K562 (cell line): ENCODE results near the gene EYA2. TPM values are rescaled to one million over a fixed set of nuclear protein-coding genes. Genes with fewer than 3 reads are reported as not detected.
A peak's percentile ranks its signal among the peaks of the same experiment; 100 is the strongest.

Experiments
- ATAC-seq: fragments of 200-7000 bp; cut with Tn5 transposase; 3 replicates; pipeline ENCODE4 v1.9.1; 2020; ENCODE audit warnings: moderate library complexity
- BruUV-seq: library from RNA; stranded (reverse); fragments of 400-500 nt; replicated peaks from 2 replicates; lab custom pipeline; 2021; lab: Mats Ljungman, UMichigan
- CTCF ChIA-PET: fragments of 300-600 bp; formaldehyde crosslinking; extraction: SDS; loops from one replicate; lab custom pipeline; 2021; ENCODE audit warnings: low intra/inter-chr PET ratio; lab: Yijun Ruan, JAX
- POLR2A ChIA-PET: fragments of 300-600, 350-650 bp; sonication (Branson Sonifier 250); formaldehyde crosslinking; extraction: SDS; loops from one replicate; lab custom pipeline; 2021; ENCODE audit warnings: antibody characterized with exemption, inconsistent platforms; lab: Yijun Ruan, JAX
- DNase-seq, 4 experiments: peaks; one replicate each; pipeline versions ENCODE4 v3.0.0 to v3.0.0-alpha.2; 2011 to 2018; ENCODE audit warnings: low spot score in 3 of 4, mixed read lengths in 3 of 4; ENCODE audit errors: extremely low read depth in 1 of 4
- FAIRE-seq: peaks from 2 replicates; lab custom pipeline; 2011; peaks lifted over from hg19 to GRCh38; lab: Jason Lieb, UNC
- H2AFZ ChIP-seq: 2 replicates; pipeline ENCODE4 v1.6.0; 2011; ENCODE audit warnings: low read depth, low read length, control low read depth, inconsistent platforms
- H3K27ac ChIP-seq: fragments of 200-600 bp; 3 replicates; pipeline ENCODE4 v1.8.0; 2011; ENCODE audit warnings: low read depth, mild to moderate bottlenecking, control low read depth, inconsistent platforms, low read length, moderate library complexity, mixed read lengths; ENCODE audit errors: extremely low read depth
- H3K27me3 ChIP-seq, 2 experiments: fragments of 300-600 bp in 1 of 2; 2 replicates in 1 of 2; 3 replicates in 1 of 2; pipeline versions ENCODE4 v1.6.0 to v1.8.0; 2011; ENCODE audit warnings: inconsistent platforms in 2 of 2, low read length in 2 of 2, mild to moderate bottlenecking in 1 of 2, mixed read lengths in 1 of 2, moderate library complexity in 1 of 2; ENCODE audit not compliant: control insufficient read depth in 2 of 2, insufficient read depth in 2 of 2
- H3K36me3 ChIP-seq: fragments of 300-600 bp; 3 replicates; pipeline ENCODE4 v1.8.0; 2011; ENCODE audit warnings: mild to moderate bottlenecking, low read length, inconsistent platforms; ENCODE audit not compliant: control insufficient read depth, insufficient read depth
- H3K4me1 ChIP-seq, 2 experiments: fragments of 200-600 bp in 1 of 2; replicated peaks in 1 of 2; 2 replicates in 1 of 2; 3 replicates in 1 of 2; pipeline versions ENCODE4 v1.5.1 to v1.8.0; 2011; ENCODE audit warnings: inconsistent platforms in 2 of 2, low read length in 2 of 2, mild to moderate bottlenecking in 1 of 2, mixed read lengths in 1 of 2, moderate library complexity in 1 of 2; ENCODE audit not compliant: control insufficient read depth in 2 of 2, insufficient read depth in 2 of 2
- H3K4me2 ChIP-seq: 2 replicates; pipeline ENCODE4 v1.6.1; 2011; ENCODE audit warnings: low read length, control low read depth, inconsistent platforms, mixed read lengths; ENCODE audit not compliant: insufficient read depth
- H3K4me3 ChIP-seq: fragments of 200-600 bp; sonication (generic), shearing (Covaris generic); 2 replicates; pipeline ENCODE4 v1.5.1; 2016; ENCODE audit warnings: control low read depth, inconsistent platforms
- H3K79me2 ChIP-seq: fragments of 200-600 bp; 3 replicates; pipeline ENCODE4 v1.8.0; 2011; ENCODE audit warnings: low read length, inconsistent platforms; ENCODE audit not compliant: control insufficient read depth, insufficient read depth
- H3K9ac ChIP-seq, 2 experiments: 2 replicates each; pipeline versions ENCODE4 v1.6.0 to v1.6.1; 2011; ENCODE audit warnings: low read depth in 2 of 2, low read length in 2 of 2, control low read depth in 1 of 2, inconsistent platforms in 1 of 2, mild to moderate bottlenecking in 1 of 2, mixed read lengths in 1 of 2; ENCODE audit not compliant: insufficient read depth in 1 of 2
- H3K9me1 ChIP-seq: one replicate; pipeline ENCODE4 v1.6.0; 2011; ENCODE audit warnings: inconsistent platforms, mild to moderate bottlenecking, low read length, moderate library complexity; ENCODE audit not compliant: control insufficient read depth, insufficient read depth
- H3K9me3 ChIP-seq: replicated peaks from 2 replicates; pipeline ENCODE4 v1.5.1; 2011; ENCODE audit warnings: low read depth, low read length, inconsistent platforms; ENCODE audit not compliant: control insufficient read depth, insufficient read depth
- H4K20me1 ChIP-seq: replicated peaks from 2 replicates; pipeline ENCODE4 v1.6.1; 2011; ENCODE audit warnings: low read length, inconsistent platforms, mixed read lengths; ENCODE audit not compliant: control insufficient read depth, insufficient read depth
- PCBP1 ChIP-seq: fragments of 200-400 bp; formaldehyde crosslinking; IDR thresholded peaks from 2 replicates; pipeline ENCODE4 v1.6.1; 2018; ENCODE audit warnings: mild to moderate bottlenecking, low read depth, low read length; ENCODE audit not compliant: poor library complexity, severe bottlenecking
- VEZF1 ChIP-seq: fragments of 200-800 bp; sonication (Bioruptor generic); IDR thresholded peaks from 2 replicates; pipeline ENCODE4 v1.6.1; 2017; ENCODE audit warnings: missing genetic modification characterization, missing compliant biosample characterization
- ZNF277 ChIP-seq: fragments of 250-450 bp; sonication (Bioruptor Pico); IDR thresholded peaks from 2 replicates; pipeline ENCODE4 v1.8.0; 2022; ENCODE audit warnings: inconsistent platforms, mild to moderate bottlenecking, moderate library complexity, borderline replicate concordance
- WGBS: fragments of 100-300 bp; shearing (Covaris generic); methylation state at CpG from one replicate; pipeline ENCODE4 v1.1.6; 2016; ENCODE audit warnings: low coverage, mixed read lengths; ENCODE audit not compliant: insufficient coverage; ENCODE audit errors: missing lambda C conversion rate; 5-methylcytosine and 5-hydroxymethylcytosine counted together
- in situ Hi-C: fragments of 300-500 bp; cut with MboI; formaldehyde crosslinking; loops from 4 replicates; pipeline ENCODE4 v1.15.0; 2018; ENCODE audit warnings: inconsistent platforms, mixed read lengths
- intact Hi-C: fragments of 100-400 bp; cut with micrococcal nuclease; formaldehyde crosslinking; loops from 2 replicates; pipeline ENCODE4 v1.14.2; 2022
- polyA plus RNA-seq, 8 experiments: library from polyadenylated mRNA; depleted of rRNA in 4 of 8; stranded (reverse) in 5 of 8; unstranded in 3 of 8; fragments of >200 nt; fragmentation: Nextera tagmentation in 2 of 8; fragmentation: Illumina TruSeq in 1 of 8; extraction: Ambion mirVana in 2 of 8; extraction: Trizol in 1 of 8; gene quantifications; 2 replicates each; pipeline versions ENCODE4 v1.2.1 to v1.2.3, GENCODE V29; 2011 to 2014; ENCODE audit warnings: inconsistent platforms in 1 of 8, missing spikeins in 1 of 8
- total RNA-seq, 7 experiments: library from RNA; depleted of rRNA in 6 of 7; stranded (reverse); fragments of >200 nt in 6 of 7; fragmentation: Illumina TruSeq in 2 of 7; extraction: Trizol in 2 of 7; gene quantifications; 2 replicates each; pipeline versions ENCODE4 v1.2.1 to v1.2.3, GENCODE V29; 2011 to 2021; ENCODE audit warnings: low replicate concordance in 1 of 7

Gene EYA2
- total and polyA plus RNA-seq, 9 of the 15 experiments (the other 6 are each of a cell fraction or from before 2014, with no cell fraction given), result 0.03 TPM; not detected in 8

- intact Hi-C loops (no loop called here), in situ Hi-C loops (no loop called here)
- no peak overlapping the region for H3K4me2 ChIP-seq
- peaks cover 10% of the 10 kb centered on the region; the same call in 1 of the 2 replicates for H4K20me1 ChIP-seq
- H3K79me2 ChIP-seq, result peaks cover 48% of the 10 kb centered on the region
- no CpG with 5 or more reads among the region's 1 CpG for WGBS
- H2AFZ ChIP-seq, result no peak overlapping the region
- DNase-seq, result no peak
- no peak for FAIRE-seq
- no peak overlapping the region for H3K27ac ChIP-seq
- no TSS peak for BruUV-seq
- peaks cover 0 to 4% of the 10 kb centered on the region in 2 experiments; a peak in 2 of 5 replicates for H3K4me1 ChIP-seq
- TF ChIP-seq ZNF277 (CRISPR knock-in tag) (no peak), PCBP1 (peak; percentile 70), VEZF1 (peak; percentile 19; the same call in 1 of the 2 replicates)
- no peaks in the 10 kb centered on the region for H3K9me1 ChIP-seq
- H3K4me3 ChIP-seq, result no peak overlapping the region
- CTCF ChIA-PET, result no interaction called here
- peaks cover 98% of the 10 kb centered on the region for H3K36me3 ChIP-seq
- POLR2A ChIA-PET, result interaction anchor here (0.6 kb wide), 2 partner anchors 20 to 481 kb away, joined by 3 to 4 read pairs; no protein-coding TSS in a partner anchor
- H3K27me3 ChIP-seq, result no peaks in the 10 kb centered on the region; a peak in 1 of 5 replicates
- ATAC-seq, result no peak
- no peaks in the 10 kb centered on the region for H3K9me3 ChIP-seq
- no peak overlapping the region for H3K9ac ChIP-seq
Measured at GRCh38 chr20:47225458-47225857, 330.8 kb downstream of the EYA2 start.
